ENCODE results near the gene WDR64. TPM values are rescaled to one million over a fixed set of nuclear protein-coding genes. Genes with fewer than 3 reads are reported as not detected.
"Not testable (repeated sequence)": the region's sequence is repeated elsewhere in the genome, so short reads cannot be mapped to it uniquely, and the experiment has no call there.

WDR64 gene
- total and polyA plus RNA-seq, 2 of the 13 experiments (the other 11 are each of a cell fraction or from before 2014, with no cell fraction given) = not detected

GRCh38 chr1:241800640-241801039 is 148.6 kb downstream of the WDR64 start (continued):
- no peak for TF ChIP-seq ZBED4 (CRISPR knock-in tag; IDR thresholded peaks at IDR 0.05; ENCODE audit: borderline replicate concordance)
- no peak for TF ChIP-seq ZBTB7B (CRISPR knock-in tag; IDR thresholded peaks at IDR 0.05)
- no peak for TF ChIP-seq ZNF841 (CRISPR knock-in tag; IDR thresholded peaks at IDR 0.05; ENCODE audit: borderline replicate concordance)
- TF ChIP-seq DNMT1 (CRISPR knock-in tag; IDR thresholded peaks at IDR 0.05) = no peak
- no peak for TF ChIP-seq CHD4 (IDR thresholded peaks at IDR 0.05; ENCODE audit: borderline replicate concordance, low read length)
- no peak for TF ChIP-seq ZBTB1 (CRISPR knock-in tag; IDR thresholded peaks at IDR 0.05; ENCODE audit: borderline replicate concordance)
- no peak for TF ChIP-seq NBN (conservative IDR thresholded peaks at IDR 0.05)
- no peak for TF ChIP-seq ATRX (CRISPR knock-in tag; IDR thresholded peaks at IDR 0.05; ENCODE audit: borderline replicate concordance)
- TF ChIP-seq TCF7 (IDR thresholded peaks at IDR 0.05; ENCODE audit: low read depth) = no peak
- no peak for TF ChIP-seq PAX8 (CRISPR knock-in tag; IDR thresholded peaks at IDR 0.05; ENCODE audit: borderline replicate concordance)
- TF ChIP-seq ZNF253 (CRISPR knock-in tag; IDR thresholded peaks at IDR 0.05; ENCODE audit: borderline replicate concordance) = no peak

- intact Hi-C loops (cut with micrococcal nuclease; ENCODE audit: unreplicated experiment) = no loop called here
- Histone ChIP-seq H3K4me3 (replicated peaks in 1 of 3; ENCODE audit: insufficient read depth in 1 of 3, low read depth in 2 of 3, low read length in 3 of 3) (no peak overlapping the region), H3K79me2 (ENCODE audit: insufficient read depth, low read length) (no peaks in the 10 kb centered on the region), H3K27me3 (ENCODE audit: control insufficient read depth in 1 of 2, insufficient read depth in 2 of 2, low read length in 2 of 2) (no peaks in the 10 kb centered on the region), H3K9ac (ENCODE audit: insufficient read depth, low read depth, low read length) (no peak overlapping the region), H3K9me3 (ENCODE audit: low read length) (no peaks in the 10 kb centered on the region), H4K20me1 (ENCODE audit: insufficient read depth, low read length) (no peaks in the 10 kb centered on the region), H3K4me1 (ENCODE audit: insufficient read depth, low read length) (no peaks in the 10 kb centered on the region), H2AFZ (ENCODE audit: low read length) (no peak overlapping the region), H3K4me2 (ENCODE audit: low read depth, low read length) (no peak overlapping the region), H3K27ac (ENCODE audit: extremely low read length, insufficient read depth, low read length) (no peak overlapping the region), H3K36me3 (replicated peaks in 1 of 2; ENCODE audit: control insufficient read depth in 1 of 2, insufficient read depth in 2 of 2, low read length in 2 of 2) (no peaks in the 10 kb centered on the region)
- ChIA-PET POLR2A (no interaction called here), CTCF (ENCODE audit: low intra/inter-chr PET ratio, low total read pairs) (no interaction called here)
- no peak for FAIRE-seq
- 0% methylated on average over 3 of the region's 3 CpGs for WGBS (ENCODE audit: low lambda C conversion rate)
- TF ChIP-seq THRA (CRISPR knock-in tag; IDR thresholded peaks at IDR 0.05; ENCODE audit: borderline replicate concordance) (no peak), SRSF9 (IDR thresholded peaks at IDR 0.05; ENCODE audit: borderline replicate concordance, insufficient read depth, low read depth, low read length, poor library complexity, severe bottlenecking) (no peak)
- no peak for ATAC-seq
- in situ Hi-C loops (cut with HindIII; ENCODE audit: extremely low pct_ligation_motif_present, low pct_unique_long_range_greater_than_20kb) = no loop called here
- no peak for DNase-seq (ENCODE audit: low spot score)
- no TSS peak for BruUV-seq (replicated peaks)
Observed at GRCh38 chr1:241802863-241803262, 150.8 kb downstream of the WDR64 start.

DNA sequence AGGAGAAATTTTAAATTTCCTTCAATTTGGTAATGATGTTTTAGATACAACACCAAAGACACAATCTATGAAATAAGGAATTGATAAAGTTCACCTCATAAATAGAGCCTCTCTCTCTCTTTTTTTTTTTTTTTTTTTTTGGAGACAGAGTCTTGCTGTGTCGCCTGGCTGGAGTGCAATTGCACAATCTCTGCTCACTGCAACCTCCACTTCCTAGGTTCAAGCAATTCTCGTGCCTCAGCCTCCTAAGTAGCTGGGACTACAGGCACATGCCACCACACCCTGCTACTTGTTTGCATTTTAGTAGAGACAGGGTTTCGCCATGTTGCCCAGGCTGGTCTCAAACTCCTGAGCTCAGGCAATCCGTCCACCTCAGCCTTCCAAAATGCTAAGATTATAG is 152.6 kb downstream of the WDR64 start:
- H2AFZ ChIP-seq (ENCODE audit: low read length); H3K27me3 ChIP-seq (ENCODE audit: control insufficient read depth in 1 of 2, insufficient read depth in 2 of 2, low read length in 2 of 2); H3K27ac ChIP-seq (ENCODE audit: extremely low read length, insufficient read depth, low read length); BruUV-seq (replicated peaks); ATAC-seq; H3K79me2 ChIP-seq (ENCODE audit: insufficient read depth, low read length); DNase-seq (ENCODE audit: low spot score); H3K4me1 ChIP-seq (ENCODE audit: insufficient read depth, low read length); in situ Hi-C loops (cut with HindIII; ENCODE audit: extremely low pct_ligation_motif_present, low pct_unique_long_range_greater_than_20kb); H3K4me2 ChIP-seq (ENCODE audit: low read depth, low read length); H3K9me3 ChIP-seq (ENCODE audit: low read length); H3K4me3 ChIP-seq (replicated peaks in 1 of 3; ENCODE audit: insufficient read depth in 1 of 3, low read depth in 2 of 3, low read length in 3 of 3); H4K20me1 ChIP-seq (ENCODE audit: insufficient read depth, low read length); FAIRE-seq; H3K9ac ChIP-seq (ENCODE audit: insufficient read depth, low read depth, low read length); POLR2A ChIA-PET; H3K36me3 ChIP-seq (replicated peaks in 1 of 2; ENCODE audit: control insufficient read depth in 1 of 2, insufficient read depth in 2 of 2, low read length in 2 of 2); CTCF ChIA-PET (ENCODE audit: low intra/inter-chr PET ratio, low total read pairs); intact Hi-C loops (cut with micrococcal nuclease; ENCODE audit: unreplicated experiment): not testable (repeated sequence)
- WGBS (ENCODE audit: low lambda C conversion rate) = 0% methylated on average over 4 of the region's 4 CpGs
